ENCODE measurements around the gene OR7G2. TPM values are rescaled to one million over a fixed set of nuclear protein-coding genes. Genes with fewer than 3 reads are reported as not detected.
A peak's percentile ranks its signal among the peaks of the same experiment; 100 is the strongest.
"Not testable (repeated sequence)": the region's sequence is repeated elsewhere in the genome, so short reads cannot be mapped to it uniquely, and the experiment has no call there.

The OR7G2 gene
- total RNA-seq, 1 donor from 2014 or later: not detected

DNA sequence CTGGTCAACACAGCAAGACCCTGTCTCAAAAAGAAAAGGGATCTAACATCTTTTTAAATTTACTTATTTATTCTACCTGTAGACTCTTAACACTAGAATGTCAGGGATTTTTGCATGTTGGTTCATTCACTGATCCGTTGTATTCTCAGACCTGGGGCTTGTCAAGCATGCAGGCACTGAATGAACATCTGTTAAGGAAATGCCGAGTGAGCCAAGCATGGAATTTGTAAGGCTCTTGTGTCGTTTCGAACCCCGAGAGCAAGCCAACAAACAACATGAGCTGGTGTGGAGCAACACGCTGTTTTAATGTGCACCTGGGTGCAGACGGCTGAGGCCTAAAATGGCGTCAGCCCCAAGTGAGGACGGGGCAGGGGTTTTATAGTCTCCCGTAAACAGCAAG, 30.4 kb downstream of the OR7G2 start:
- intact Hi-C loops (cut with micrococcal nuclease): no loop called here

DNA sequence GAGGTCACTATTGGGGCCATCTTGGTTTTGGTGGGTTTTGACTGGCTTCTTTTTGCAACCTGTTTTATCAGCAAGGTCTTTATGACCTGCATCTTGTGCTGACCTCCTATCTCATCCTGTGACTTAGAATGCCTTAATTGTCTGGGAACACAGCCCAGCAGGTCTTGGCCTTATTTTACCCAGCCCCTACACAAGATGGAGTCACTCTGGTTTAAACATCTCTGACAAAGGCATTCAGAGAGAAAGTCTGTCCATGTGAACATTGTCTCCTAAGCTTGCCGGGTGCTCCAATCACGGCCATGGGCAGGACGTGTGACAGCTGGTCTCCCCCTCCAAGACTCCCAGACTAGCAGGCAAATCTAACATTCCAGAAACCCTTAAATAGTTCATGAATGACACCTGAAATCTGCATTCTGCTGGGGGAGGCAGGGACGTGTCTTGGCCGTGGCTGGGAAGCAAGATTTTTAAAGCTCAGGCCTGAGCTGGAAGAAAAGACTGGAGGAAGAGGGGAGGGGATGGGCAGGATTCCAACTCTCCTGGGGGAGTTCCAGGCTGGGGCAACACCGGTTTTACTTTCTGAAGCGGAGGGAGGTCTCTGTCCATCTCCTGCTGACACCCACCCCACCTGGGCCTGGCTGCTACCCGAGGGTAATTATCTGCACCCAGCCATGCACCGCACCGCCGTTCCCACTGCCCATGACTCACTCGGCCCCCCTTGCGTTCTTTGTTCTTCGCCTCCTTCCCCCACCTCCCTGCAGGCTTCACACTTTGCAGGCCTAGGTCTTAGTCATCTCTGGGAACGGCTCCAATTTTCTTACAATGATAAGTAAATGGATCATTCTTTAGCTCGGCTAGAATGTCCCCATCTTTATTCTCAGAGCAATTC, 32.0 kb downstream of the OR7G2 start:
- DNase-seq (peak; percentile 58), ATAC-seq (peak; percentile 88)
- intact Hi-C loops (cut with micrococcal nuclease): no loop called here

More for the DNA sequence above, 30.4 kb downstream of the OR7G2 start:
- DNase-seq: no peak
- no peak for ATAC-seq

DNA sequence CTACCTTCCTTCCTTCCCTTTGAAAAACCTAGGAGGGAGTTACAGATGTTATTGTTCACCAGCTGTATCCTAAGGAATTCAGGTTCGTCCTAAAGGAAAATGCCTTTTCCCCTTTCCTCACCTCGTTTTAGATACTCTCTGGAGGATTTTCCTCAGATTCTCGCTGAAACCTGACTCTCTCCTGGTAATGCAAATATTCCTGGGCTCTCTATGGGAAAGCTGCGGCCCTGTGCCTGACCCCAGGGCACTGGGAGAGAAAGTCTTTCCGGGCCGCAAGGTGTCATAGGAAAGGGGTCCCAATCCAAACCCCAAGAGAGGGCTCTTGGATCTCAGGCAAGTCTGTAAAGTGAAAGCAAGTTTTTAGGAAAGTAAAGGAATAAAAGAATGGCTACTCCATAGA, 33.5 kb downstream of the OR7G2 start:
- ATAC-seq (no peak), DNase-seq (no peak)
- intact Hi-C loops (cut with micrococcal nuclease): no loop called here

DNA sequence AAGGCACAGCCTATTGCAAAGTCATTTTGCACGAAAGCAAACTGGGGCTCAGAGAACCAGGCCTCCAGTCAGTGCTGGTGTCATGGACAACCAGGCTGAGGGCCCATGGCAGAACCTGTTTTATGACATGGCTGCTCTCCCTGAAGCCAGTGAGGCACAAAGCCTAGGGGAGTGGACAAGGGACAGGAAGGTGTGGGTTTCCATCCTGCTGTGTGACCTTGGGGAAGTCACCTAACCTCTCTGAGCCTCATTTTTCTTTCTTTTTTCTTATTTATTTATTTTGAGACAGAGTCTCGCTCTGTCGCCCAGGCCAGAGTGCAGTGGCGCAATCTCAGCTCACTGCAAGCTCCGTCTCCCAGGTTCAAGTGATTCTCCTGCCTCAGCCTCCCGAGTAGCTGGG, 35.6 kb downstream of the OR7G2 start:
- DNase-seq; ATAC-seq; intact Hi-C loops (cut with micrococcal nuclease): not testable (repeated sequence)

DNA sequence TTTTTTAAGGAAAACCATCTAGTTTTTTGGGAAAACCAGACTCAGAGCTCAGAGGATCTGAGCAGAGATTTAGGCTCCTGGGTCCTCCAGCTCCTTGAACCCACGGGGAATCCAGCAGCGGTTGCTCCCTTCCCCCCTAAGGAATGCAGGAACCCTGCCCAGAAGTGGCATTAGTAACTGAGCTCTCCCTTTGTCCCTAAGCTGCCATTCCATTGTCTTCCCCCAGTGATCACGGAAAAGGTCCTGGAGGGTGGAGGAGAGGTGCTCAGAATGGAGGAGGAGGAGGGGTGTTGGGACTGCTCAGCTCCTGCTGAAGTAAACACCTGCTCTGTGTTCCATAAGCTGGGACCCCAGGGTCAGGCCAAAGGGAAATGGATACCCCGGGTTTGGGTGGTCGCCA, 37.2 kb downstream of the OR7G2 start:
- DNase-seq: no peak
- intact Hi-C loops (cut with micrococcal nuclease): no loop called here
- no peak for ATAC-seq

DNA sequence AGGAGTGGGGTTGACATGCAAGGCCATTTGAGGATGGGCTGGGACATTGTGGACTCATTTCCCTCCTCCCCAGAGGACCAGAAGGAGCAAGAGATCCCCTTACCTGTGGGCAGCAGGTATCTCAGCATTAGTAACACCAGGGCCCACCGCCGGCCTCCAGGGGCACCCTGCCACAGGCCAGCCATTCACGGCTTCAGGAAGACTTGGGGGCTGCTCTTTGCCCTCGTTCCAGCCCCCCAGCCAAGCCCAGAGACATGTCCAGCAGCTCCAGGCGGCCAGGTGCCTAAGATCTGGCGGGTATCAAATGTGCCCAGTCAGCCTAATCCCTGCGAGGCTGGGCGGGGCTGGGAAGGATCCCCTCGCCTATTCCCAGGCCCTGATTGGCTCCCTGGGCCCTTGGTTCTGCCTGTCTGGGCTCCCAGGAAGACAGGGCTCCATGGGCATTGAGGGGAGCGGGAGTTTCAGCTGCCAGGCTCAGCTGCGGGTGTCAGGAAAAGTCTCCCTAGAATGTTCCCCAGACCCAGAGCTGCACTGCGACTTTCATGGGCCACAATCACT, 41.7 kb downstream of the OR7G2 start:
- intact Hi-C loops (cut with micrococcal nuclease): no loop called here
- ATAC-seq (no peak), DNase-seq (no peak)

DNA sequence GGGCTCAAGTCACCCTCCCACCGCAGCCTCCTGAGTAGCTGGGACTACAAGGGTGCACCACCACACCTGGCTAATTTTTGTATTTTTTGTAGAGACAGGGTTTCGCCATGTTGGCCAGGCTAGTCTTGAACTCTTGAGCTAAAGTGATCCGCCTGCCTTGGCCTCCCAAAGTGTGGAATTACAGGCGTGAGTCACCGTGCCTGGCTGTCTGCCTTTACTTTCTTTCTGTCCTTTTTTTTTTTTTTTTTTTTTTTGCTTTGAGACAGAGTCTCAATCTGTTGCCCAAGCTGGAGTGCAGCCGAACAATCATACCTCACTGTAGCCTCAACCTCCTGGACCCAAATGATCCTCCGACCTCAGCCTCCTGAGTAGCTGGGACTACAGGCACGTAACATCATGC, 45.4 kb downstream of the OR7G2 start:
- no peak for ATAC-seq
- intact Hi-C loops (cut with micrococcal nuclease): no loop called here

DNA sequence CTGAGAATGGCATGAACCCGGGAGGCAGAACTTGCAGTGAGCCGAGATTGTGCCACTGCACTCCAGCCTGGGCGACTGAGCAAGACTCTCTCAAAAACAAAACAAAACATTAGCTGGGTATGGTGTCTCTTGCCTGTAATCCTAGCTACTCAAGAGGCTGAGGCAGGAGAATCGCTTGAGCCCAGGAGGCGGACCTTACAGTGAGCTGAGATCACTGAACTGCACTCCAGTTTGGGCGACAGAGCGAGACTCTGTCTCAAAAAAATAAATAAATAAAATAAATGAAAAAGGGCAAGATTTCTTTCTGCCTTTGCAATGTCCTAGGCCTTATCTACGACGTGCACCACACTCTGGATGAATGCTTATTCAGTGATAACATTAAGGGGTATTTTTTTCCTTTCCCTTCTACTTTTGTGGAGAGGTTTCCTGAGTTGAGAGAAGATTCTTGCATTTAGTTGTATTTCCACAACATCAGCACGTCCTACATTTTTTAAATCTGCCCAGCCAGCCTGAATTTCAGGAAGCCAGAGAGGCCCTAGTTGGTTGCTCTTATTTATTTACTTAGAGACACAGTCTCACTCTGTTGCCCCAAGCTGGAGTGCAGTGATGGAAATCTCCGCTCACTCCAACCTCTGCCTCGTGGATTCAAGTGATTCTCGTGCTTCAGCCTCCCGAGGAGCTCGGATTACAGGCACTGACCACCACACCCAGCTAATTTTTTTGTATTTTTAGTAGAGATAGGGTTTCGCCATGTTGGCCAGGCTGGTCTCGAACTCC, 46.5 kb downstream of the OR7G2 start:
- intact Hi-C loops (cut with micrococcal nuclease): no loop called here
- DNase-seq (no peak), ATAC-seq (no peak)

More for the DNA sequence above, 45.4 kb downstream of the OR7G2 start:
- no peak for DNase-seq

DNA sequence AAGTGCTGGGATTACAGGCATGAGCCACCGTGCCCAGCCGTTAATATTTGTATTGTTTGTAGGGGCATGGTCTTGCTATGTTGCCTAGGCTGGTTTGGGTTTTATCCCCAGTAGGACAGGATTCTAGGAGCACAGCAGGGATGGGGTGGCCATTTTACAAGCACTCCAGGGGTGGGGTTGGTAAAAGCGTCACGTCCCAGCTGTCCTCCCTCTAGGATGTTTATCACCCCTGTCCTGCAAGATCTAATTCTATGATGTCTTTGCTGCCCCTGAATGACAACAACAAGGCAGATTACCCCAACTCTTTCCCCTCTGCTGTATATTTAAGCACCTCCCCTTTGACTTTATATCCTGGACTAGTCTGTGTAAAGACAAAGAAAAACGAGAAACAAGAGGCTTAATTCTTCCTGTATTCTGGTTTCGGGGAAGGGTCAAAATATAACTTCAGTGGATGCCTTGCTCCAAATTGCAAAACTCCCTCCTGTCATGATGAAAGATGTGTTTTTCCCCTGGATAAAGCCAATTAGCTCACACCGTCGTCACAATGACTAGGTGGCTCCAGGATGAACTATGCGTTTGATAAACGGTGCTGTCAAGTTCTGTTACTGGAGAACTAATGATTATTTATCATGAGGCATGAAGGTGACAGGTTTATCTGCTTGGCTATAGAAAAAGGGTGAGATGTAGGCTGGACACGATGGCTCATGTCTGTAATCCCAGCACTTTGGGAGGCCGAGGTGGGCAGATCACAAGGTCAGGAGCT, 48.2 kb downstream of the OR7G2 start:
- ATAC-seq: no peak
- DNase-seq: no peak
- intact Hi-C loops (cut with micrococcal nuclease): no loop called here

DNA sequence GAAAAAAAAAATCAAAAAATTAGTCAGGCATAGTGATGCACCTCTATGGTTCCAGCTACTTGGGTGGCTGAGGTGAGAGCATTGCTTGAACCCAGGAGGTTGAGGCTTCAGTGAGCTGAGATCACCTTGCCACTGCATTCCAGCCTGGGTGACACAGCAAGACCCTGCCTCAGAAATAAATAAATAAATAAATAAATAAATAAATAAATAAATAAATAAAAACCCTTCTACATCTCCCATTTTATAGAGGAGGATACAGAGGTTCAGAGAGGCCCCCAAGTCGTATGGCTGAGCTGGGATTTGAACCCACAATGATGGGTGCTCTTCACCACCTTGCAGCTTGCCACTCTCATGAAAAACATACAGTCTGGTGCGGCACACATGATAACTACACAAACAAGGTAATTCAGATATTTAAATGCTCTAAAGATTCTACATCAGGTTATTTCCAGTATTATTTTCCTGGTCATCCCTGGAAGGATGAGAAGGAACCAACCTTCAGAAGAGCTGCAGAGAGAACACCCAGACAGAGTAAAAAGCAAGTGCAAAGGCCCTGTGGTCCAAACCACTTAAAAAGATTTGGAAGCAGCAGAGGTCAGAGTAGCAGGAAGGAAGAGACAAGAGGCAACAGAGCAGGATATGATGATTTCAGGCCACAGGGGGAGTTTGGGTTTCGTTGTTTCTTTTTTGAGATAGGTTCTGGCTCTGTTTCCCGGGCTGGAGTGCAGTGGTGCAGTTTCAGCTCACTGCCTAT, 49.6 kb downstream of the OR7G2 start:
- intact Hi-C loops (cut with micrococcal nuclease): no loop called here
- ATAC-seq (no peak), DNase-seq (no peak)

DNA sequence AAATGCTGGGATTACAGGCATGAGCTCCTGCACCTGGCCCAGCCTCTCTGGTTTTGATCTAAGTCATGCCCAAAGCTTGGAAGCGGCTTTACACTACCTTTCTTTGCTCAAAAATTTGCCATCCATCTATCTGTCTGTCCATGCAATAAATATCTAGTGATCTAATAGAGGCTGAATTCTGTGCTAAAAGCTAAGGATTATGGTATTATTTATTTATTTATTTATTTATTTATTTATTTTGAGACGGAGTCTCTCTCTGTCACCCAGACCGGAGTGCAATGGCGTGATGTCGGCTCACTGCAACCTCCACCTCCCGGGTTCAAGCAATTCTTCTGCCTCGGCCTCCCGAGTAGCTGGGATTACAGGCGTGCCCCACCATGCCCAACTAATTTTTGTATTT, 51.1 kb downstream of the OR7G2 start:
- DNase-seq; ATAC-seq; intact Hi-C loops (cut with micrococcal nuclease): not testable (repeated sequence)

DNA sequence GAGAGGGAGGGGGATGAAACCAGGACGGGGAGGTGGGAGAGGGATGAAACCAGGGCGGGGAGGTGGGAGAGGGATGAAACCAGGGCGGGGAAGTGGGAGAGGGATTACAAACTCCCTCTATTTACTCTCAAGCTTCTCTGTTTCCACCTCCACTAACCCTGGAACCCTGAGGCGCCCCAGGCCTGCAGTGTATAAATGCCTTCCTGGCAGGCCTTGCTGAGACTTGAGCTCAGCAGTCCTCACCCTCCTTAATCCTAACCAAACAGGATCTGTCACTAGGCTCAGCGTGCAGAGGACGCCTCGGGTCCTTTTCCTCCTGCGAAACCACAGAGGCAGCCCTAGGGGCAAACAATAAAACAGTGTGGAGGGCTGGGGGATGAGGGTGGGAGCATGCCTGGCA, 52.5 kb downstream of the OR7G2 start:
- ATAC-seq (no peak), DNase-seq (no peak)
- intact Hi-C loops (cut with micrococcal nuclease): no loop called here

DNA sequence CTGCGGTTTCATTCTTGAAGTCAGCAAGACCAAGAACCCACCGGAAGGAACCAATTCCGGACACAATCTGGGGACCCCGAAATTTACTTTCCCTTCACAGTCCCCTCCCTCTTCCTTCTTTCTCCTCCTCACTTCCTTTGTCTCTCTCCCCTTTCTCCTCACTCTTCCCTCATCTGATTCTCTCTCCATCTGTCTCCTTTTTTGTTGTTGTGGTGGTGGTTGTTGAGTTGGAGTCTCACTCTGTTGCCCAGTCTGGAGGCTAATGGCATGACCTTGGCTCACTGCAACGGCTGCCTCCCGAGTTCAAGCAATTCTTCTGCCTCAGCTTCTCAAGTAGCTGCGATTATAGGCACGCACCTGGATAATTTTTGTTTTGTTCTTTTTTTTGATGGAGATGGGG, 53.1 kb downstream of the OR7G2 start:
- intact Hi-C loops (cut with micrococcal nuclease): no loop called here
- DNase-seq: no peak

DNA sequence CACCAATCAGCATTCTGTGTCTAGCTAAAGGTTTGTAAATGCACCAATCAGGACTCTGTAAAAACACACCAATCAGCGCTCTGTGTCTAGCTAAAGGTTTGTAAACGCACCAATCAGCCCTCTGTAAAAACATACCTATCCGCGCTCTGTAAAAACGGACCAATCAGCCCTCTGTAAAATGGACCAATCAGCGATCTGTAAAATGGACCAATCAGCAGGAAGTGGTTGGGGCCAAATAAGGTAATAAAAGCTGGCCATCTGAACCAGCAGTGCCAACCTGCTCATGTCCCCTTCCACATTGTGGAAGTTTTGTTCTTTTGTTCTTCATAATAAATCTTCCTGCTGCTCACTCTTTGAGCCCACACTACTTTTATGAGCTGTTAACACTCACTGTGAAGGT, 53.6 kb downstream of the OR7G2 start:
- DNase-seq; ATAC-seq; intact Hi-C loops (cut with micrococcal nuclease): not testable (repeated sequence)

More for the DNA sequence above, 53.1 kb downstream of the OR7G2 start:
- no peak for ATAC-seq

DNA sequence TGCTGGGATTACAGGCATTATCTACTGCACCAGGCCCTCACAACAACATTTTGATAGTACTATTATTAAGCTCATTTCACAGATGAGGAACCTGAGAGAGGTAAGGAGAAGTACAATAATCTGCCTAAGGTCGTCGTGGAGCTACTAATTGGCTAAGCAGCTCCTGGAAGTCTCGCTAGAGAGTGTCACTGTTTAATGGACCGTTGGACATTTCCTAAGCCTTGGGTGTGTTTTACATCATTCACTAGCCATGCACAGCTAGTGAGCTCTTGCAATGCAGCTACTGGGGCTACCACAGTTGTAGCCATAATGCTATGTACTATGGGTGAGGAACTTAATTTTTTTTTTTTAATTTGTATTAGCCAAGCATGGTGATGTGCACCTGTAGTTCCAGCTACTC, 54.4 kb downstream of the OR7G2 start:
- ATAC-seq: no peak
- DNase-seq: no peak
- intact Hi-C loops (cut with micrococcal nuclease): no loop called here

All from left ventricle myocardium superior (tissue), 1 donor.